ENCODE data around the gene C11orf86.

Gene C11orf86

GRCh38 chr11:66970807-66971442 is 4.2 kb upstream of the C11orf86 start:
- Histone ChIP-seq H3K9me3 (ENCODE audit: low read length) (no peaks in the 10 kb centered on the region), H2AFZ (ENCODE audit: low read depth, low read length) (no peak overlapping the region), H3K27me3 (ENCODE audit: insufficient read depth, low read length) (no peaks in the 10 kb centered on the region), H3K4me3 (ENCODE audit: low read length) (no peak overlapping the region), H3K36me3 (ENCODE audit: insufficient read depth, low read length) (no peaks in the 10 kb centered on the region), H3K4me1 (ENCODE audit: insufficient read depth, low read length) (peaks cover 2% of the 10 kb centered on the region)

- H3K9me3 ChIP-seq (ENCODE audit: low read length), result no peaks in the 10 kb centered on the region
- no peaks in the 10 kb centered on the region for H3K36me3 ChIP-seq (ENCODE audit: insufficient read depth, low read length)
- peaks cover 2% of the 10 kb centered on the region for H3K4me1 ChIP-seq (ENCODE audit: insufficient read depth, low read length)
- no peaks in the 10 kb centered on the region for H3K27me3 ChIP-seq (ENCODE audit: insufficient read depth, low read length)
- H2AFZ ChIP-seq (ENCODE audit: low read depth, low read length), result no peak overlapping the region
- H3K4me3 ChIP-seq (ENCODE audit: low read length), result no peak overlapping the region
Measured at GRCh38 chr11:66971488-66971887, 3.6 kb upstream of the C11orf86 start.

- H3K4me3 ChIP-seq (ENCODE audit: low read length), result no peak overlapping the region
- no peaks in the 10 kb centered on the region for H3K27me3 ChIP-seq (ENCODE audit: insufficient read depth, low read length)
- H3K9me3 ChIP-seq (ENCODE audit: low read length), result no peaks in the 10 kb centered on the region
- H3K36me3 ChIP-seq (ENCODE audit: insufficient read depth, low read length), result no peaks in the 10 kb centered on the region
- peaks cover 2% of the 10 kb centered on the region for H3K4me1 ChIP-seq (ENCODE audit: insufficient read depth, low read length)
- H2AFZ ChIP-seq (ENCODE audit: low read depth, low read length), result no peak overlapping the region
Measured at GRCh38 chr11:66973956-66974580, 1.0 kb upstream of the C11orf86 start.

GRCh38 chr11:66975405-66976027 is 412 bp downstream of the C11orf86 start:
- Histone ChIP-seq H3K4me3 (ENCODE audit: low read length) (no peak overlapping the region), H3K4me1 (ENCODE audit: insufficient read depth, low read length) (peaks cover 2% of the 10 kb centered on the region), H3K9me3 (ENCODE audit: low read length) (no peaks in the 10 kb centered on the region), H2AFZ (ENCODE audit: low read depth, low read length) (no peak overlapping the region), H3K27me3 (ENCODE audit: insufficient read depth, low read length) (no peaks in the 10 kb centered on the region), H3K36me3 (ENCODE audit: insufficient read depth, low read length) (no peaks in the 10 kb centered on the region)

GRCh38 chr11:66976028-66976467 is 944 bp downstream of the C11orf86 start:
- Histone ChIP-seq H3K9me3 (ENCODE audit: low read length) (no peaks in the 10 kb centered on the region), H3K4me3 (ENCODE audit: low read length) (no peak overlapping the region), H3K4me1 (ENCODE audit: insufficient read depth, low read length) (peaks cover 2% of the 10 kb centered on the region), H3K27me3 (ENCODE audit: insufficient read depth, low read length) (no peaks in the 10 kb centered on the region), H3K36me3 (ENCODE audit: insufficient read depth, low read length) (no peaks in the 10 kb centered on the region), H2AFZ (ENCODE audit: low read depth, low read length) (no peak overlapping the region)

- H3K4me3 ChIP-seq (ENCODE audit: low read length), result no peak overlapping the region
- no peaks in the 10 kb centered on the region for H3K9me3 ChIP-seq (ENCODE audit: low read length)
- H3K36me3 ChIP-seq (ENCODE audit: insufficient read depth, low read length), result no peaks in the 10 kb centered on the region
- peaks cover 2% of the 10 kb centered on the region for H3K4me1 ChIP-seq (ENCODE audit: insufficient read depth, low read length)
- H3K27me3 ChIP-seq (ENCODE audit: insufficient read depth, low read length), result no peaks in the 10 kb centered on the region
- no peak overlapping the region for H2AFZ ChIP-seq (ENCODE audit: low read depth, low read length)
Measured at GRCh38 chr11:66976925-66977324, 1.8 kb downstream of the C11orf86 start.

GRCh38 chr11:66978229-66978628 is 3.1 kb downstream of the C11orf86 start:
- Histone ChIP-seq H3K36me3 (ENCODE audit: insufficient read depth, low read length) (no peaks in the 10 kb centered on the region), H3K9me3 (ENCODE audit: low read length) (no peaks in the 10 kb centered on the region), H3K4me3 (ENCODE audit: low read length) (no peak overlapping the region), H3K27me3 (ENCODE audit: insufficient read depth, low read length) (no peaks in the 10 kb centered on the region), H3K4me1 (ENCODE audit: insufficient read depth, low read length) (peaks cover 2% of the 10 kb centered on the region), H2AFZ (ENCODE audit: low read depth, low read length) (no peak overlapping the region)

- Histone ChIP-seq H3K36me3 (ENCODE audit: insufficient read depth, low read length) (no peaks in the 10 kb centered on the region), H3K4me1 (ENCODE audit: insufficient read depth, low read length) (peaks cover 2% of the 10 kb centered on the region), H2AFZ (ENCODE audit: low read depth, low read length) (no peak overlapping the region), H3K4me3 (ENCODE audit: low read length) (no peak overlapping the region), H3K9me3 (ENCODE audit: low read length) (no peaks in the 10 kb centered on the region), H3K27me3 (ENCODE audit: insufficient read depth, low read length) (no peaks in the 10 kb centered on the region)
Measured at GRCh38 chr11:66978717-66979116, 3.6 kb downstream of the C11orf86 start.

GRCh38 chr11:66979336-66979980 is 4.4 kb downstream of the C11orf86 start:
- Histone ChIP-seq H3K4me1 (ENCODE audit: insufficient read depth, low read length) (peaks cover under 1% of the 10 kb centered on the region), H3K4me3 (ENCODE audit: low read length) (no peak overlapping the region), H3K9me3 (ENCODE audit: low read length) (no peaks in the 10 kb centered on the region), H2AFZ (ENCODE audit: low read depth, low read length) (no peak overlapping the region), H3K27me3 (ENCODE audit: insufficient read depth, low read length) (no peaks in the 10 kb centered on the region), H3K36me3 (ENCODE audit: insufficient read depth, low read length) (no peaks in the 10 kb centered on the region)

GRCh38 chr11:66981976-66982578 is 7.0 kb downstream of the C11orf86 start:
- H2AFZ ChIP-seq (ENCODE audit: low read depth, low read length), result no peak overlapping the region
- no peak overlapping the region for H3K4me3 ChIP-seq (ENCODE audit: low read length)
- H3K36me3 ChIP-seq (ENCODE audit: insufficient read depth, low read length), result no peaks in the 10 kb centered on the region
- H3K9me3 ChIP-seq (ENCODE audit: low read length), result no peaks in the 10 kb centered on the region
- no peaks in the 10 kb centered on the region for H3K27me3 ChIP-seq (ENCODE audit: insufficient read depth, low read length)
- H3K4me1 ChIP-seq (ENCODE audit: insufficient read depth, low read length), result no peaks in the 10 kb centered on the region

- no peak overlapping the region for H2AFZ ChIP-seq (ENCODE audit: low read depth, low read length)
- H3K9me3 ChIP-seq (ENCODE audit: low read length), result no peaks in the 10 kb centered on the region
- H3K36me3 ChIP-seq (ENCODE audit: insufficient read depth, low read length), result no peaks in the 10 kb centered on the region
- H3K4me1 ChIP-seq (ENCODE audit: insufficient read depth, low read length), result no peaks in the 10 kb centered on the region
- H3K27me3 ChIP-seq (ENCODE audit: insufficient read depth, low read length), result no peaks in the 10 kb centered on the region
- H3K4me3 ChIP-seq (ENCODE audit: low read length), result no peak overlapping the region
Measured at GRCh38 chr11:66983275-66983924, 8.3 kb downstream of the C11orf86 start.

GRCh38 chr11:66985508-66986177 is 10.5 kb downstream of the C11orf86 start:
- H3K9me3 ChIP-seq (ENCODE audit: low read length), result no peaks in the 10 kb centered on the region
- no peaks in the 10 kb centered on the region for H3K4me1 ChIP-seq (ENCODE audit: insufficient read depth, low read length)
- no peak overlapping the region for H3K4me3 ChIP-seq (ENCODE audit: low read length)
- H3K36me3 ChIP-seq (ENCODE audit: insufficient read depth, low read length), result no peaks in the 10 kb centered on the region
- H3K27me3 ChIP-seq (ENCODE audit: insufficient read depth, low read length), result no peaks in the 10 kb centered on the region
- no peak overlapping the region for H2AFZ ChIP-seq (ENCODE audit: low read depth, low read length)

Data from neuron (in vitro differentiated cells).